GM12878 (cell line): ENCODE results near the gene POLR2I. TPM values are rescaled to one million over a fixed set of nuclear protein-coding genes. Genes with fewer than 3 reads are reported as not detected.

Source experiments
- ATAC-seq: fragments of 200-7000 bp; cut with Tn5 transposase; 3 replicates; pipeline ENCODE4 v1.9.1; 2020; ENCODE audit warnings: mild to moderate bottlenecking, moderate library complexity
- BruUV-seq: library from RNA; stranded (reverse); fragments of 400-500 nt; replicated peaks from 2 replicates; lab custom pipeline; 2021; lab: Mats Ljungman, UMichigan
- CTCF ChIA-PET: fragments of 300-600 bp; sonication (Branson Sonifier 250); formaldehyde crosslinking; extraction: SDS; loops from one replicate; lab custom pipeline; 2021; ENCODE audit warnings: inconsistent platforms; lab: Yijun Ruan, JAX
- POLR2A ChIA-PET: fragments of 350-600 bp; formaldehyde crosslinking; extraction: SDS; loops from one replicate; lab custom pipeline; 2021; ENCODE audit warnings: inconsistent platforms; lab: Charles Lee
- RAD21 ChIA-PET: fragments of 300-600 bp; sonication (Branson Sonifier 250); formaldehyde crosslinking; loops from one replicate; lab custom pipeline; 2023; ENCODE audit warnings: antibody characterized with exemption; ENCODE audit not compliant: unreplicated experiment; lab: Charles Lee
- SMC1A ChIA-PET: fragments of 300-600 bp; sonication (Branson Sonifier 250); formaldehyde crosslinking; loops from one replicate; lab custom pipeline; 2023; ENCODE audit not compliant: unreplicated experiment, uncharacterized antibody; lab: Charles Lee
- DNase-seq: peaks from one replicate; pipeline ENCODE4 v3.0.0-alpha.2; 2011; ENCODE audit warnings: low read depth, low spot score
- FAIRE-seq: peaks from 3 replicates; lab custom pipeline; 2011; peaks lifted over from hg19 to GRCh38; lab: Jason Lieb, UNC
- H2AFZ ChIP-seq: 2 replicates; pipeline ENCODE4 v1.6.0; 2011; ENCODE audit warnings: low read depth, low read length, control low read depth; ENCODE audit not compliant: control insufficient read depth
- H3K27ac ChIP-seq: 2 replicates; pipeline ENCODE4 v1.5.1; 2011; ENCODE audit warnings: control low read depth; ENCODE audit not compliant: control insufficient read depth, insufficient read depth
- H3K27me3 ChIP-seq, 2 experiments: replicated peaks in 1 of 2; 2 replicates each; pipeline versions ENCODE4 v1.6.0 to v1.6.1; 2011; ENCODE audit warnings: low read length in 1 of 2; ENCODE audit not compliant: control insufficient read depth in 2 of 2, insufficient read depth in 2 of 2
- H3K36me3 ChIP-seq, 2 experiments: 2 replicates each; pipeline ENCODE4 v1.5.1; 2011; ENCODE audit warnings: low read length in 1 of 2; ENCODE audit not compliant: control insufficient read depth in 2 of 2, insufficient read depth in 2 of 2
- H3K4me1 ChIP-seq: 2 replicates; pipeline ENCODE4 v1.6.1; 2011; ENCODE audit warnings: mild to moderate bottlenecking, low read length, moderate library complexity, mixed read lengths; ENCODE audit not compliant: control insufficient read depth, insufficient read depth
- H3K4me2 ChIP-seq: 2 replicates; pipeline ENCODE4 v1.6.0; 2011; ENCODE audit warnings: control low read depth; ENCODE audit not compliant: control insufficient read depth, insufficient read depth
- H3K4me3 ChIP-seq: fragments of 200-600 bp; sonication (generic); 2 replicates; pipeline ENCODE4 v1.5.1; 2016
- H3K79me2 ChIP-seq: 2 replicates; pipeline ENCODE4 v1.6.0; 2011; ENCODE audit warnings: low read length; ENCODE audit not compliant: control insufficient read depth, insufficient read depth
- H3K9ac ChIP-seq: 2 replicates; pipeline ENCODE4 v1.8.0; 2011; ENCODE audit warnings: low read length, control low read depth, mixed read lengths; ENCODE audit not compliant: control insufficient read depth, insufficient read depth
- H3K9me3 ChIP-seq: replicated peaks from 3 replicates; pipeline ENCODE4 v1.5.1; 2011; ENCODE audit warnings: mild to moderate bottlenecking, low read length; ENCODE audit not compliant: control insufficient read depth, insufficient read depth
- H4K20me1 ChIP-seq: 2 replicates; pipeline ENCODE4 v1.6.0; 2011; ENCODE audit not compliant: control insufficient read depth, insufficient read depth
- BCL3 ChIP-seq: IDR thresholded peaks from 2 replicates; pipeline ENCODE4 v1.6.1; 2011; ENCODE audit warnings: borderline replicate concordance, low read depth, mild to moderate bottlenecking, moderate library complexity, low read length; ENCODE audit not compliant: insufficient read depth, poor library complexity, severe bottlenecking
- BMI1 ChIP-seq: fragments of 450-650 bp; IDR thresholded peaks from 2 replicates; pipeline ENCODE4 v1.6.1; 2016; ENCODE audit warnings: mild to moderate bottlenecking, moderate library complexity, borderline replicate concordance
- CBFB ChIP-seq: IDR thresholded peaks from 2 replicates; pipeline ENCODE4 v1.6.1; 2016; ENCODE audit warnings: antibody characterized with exemption, low read depth
- CREM ChIP-seq: IDR thresholded peaks from 2 replicates; pipeline ENCODE4 v1.6.1; 2014; ENCODE audit warnings: antibody characterized with exemption, low read depth
- EGR1 ChIP-seq, 2 experiments: IDR thresholded peaks; 1 replicate in 1 of 2; 2 replicates in 1 of 2; pipeline ENCODE4 v1.6.1; 2011 to 2012; ENCODE audit warnings: low read depth in 2 of 2, low read length in 2 of 2, borderline replicate concordance in 1 of 2, mild to moderate bottlenecking in 1 of 2, moderate library complexity in 1 of 2
- JUNB ChIP-seq: IDR thresholded peaks from 2 replicates; pipeline ENCODE4 v1.6.1; 2016; ENCODE audit warnings: antibody characterized with exemption, mild to moderate bottlenecking
- MEF2A ChIP-seq: IDR thresholded peaks from 2 replicates; pipeline ENCODE4 v1.6.1; 2011; ENCODE audit warnings: low read depth, mild to moderate bottlenecking, low read length, moderate library complexity; ENCODE audit not compliant: insufficient read depth
- MEF2B ChIP-seq: fragments of 450-650 bp; IDR thresholded peaks from 2 replicates; pipeline ENCODE4 v1.6.1; 2018; ENCODE audit warnings: mild to moderate bottlenecking, moderate library complexity; ENCODE audit not compliant: partially characterized antibody, poor library complexity, severe bottlenecking
- NFIC ChIP-seq: IDR thresholded peaks from 2 replicates; pipeline ENCODE4 v1.6.1; 2012; ENCODE audit warnings: low read depth, mild to moderate bottlenecking, inconsistent platforms, low read length, moderate library complexity
- POLR2AphosphoS5 ChIP-seq: IDR thresholded peaks from 2 replicates; pipeline ENCODE4 v1.6.1; 2011; ENCODE audit warnings: mild to moderate bottlenecking, low read length, inconsistent platforms
- RAD51 ChIP-seq: fragments of 450-650 bp; IDR thresholded peaks from 2 replicates; pipeline ENCODE4 v1.6.1; 2016; ENCODE audit warnings: moderate library complexity, mild to moderate bottlenecking, inconsistent platforms
- RUNX3 ChIP-seq: IDR thresholded peaks from 2 replicates; pipeline ENCODE4 v1.6.1; 2012; ENCODE audit warnings: low read length, inconsistent platforms
- USF2 ChIP-seq: IDR thresholded peaks from 2 replicates; pipeline ENCODE4 v1.6.1; 2011; ENCODE audit warnings: low read depth, low read length, improper control_type of control experiment, borderline replicate concordance
- ZNF687 ChIP-seq: fragments of 450-650 bp; IDR thresholded peaks from 2 replicates; pipeline ENCODE4 v1.6.1; 2017; ENCODE audit warnings: mild to moderate bottlenecking, moderate library complexity
- WGBS: methylation state at CpG from one replicate; pipeline ENCODE4 v1.1.6; 2016; ENCODE audit warnings: low lambda C conversion rate; ENCODE audit not compliant: insufficient replicate concordance, insufficient coverage; ENCODE audit errors: missing lambda C conversion rate; 5-methylcytosine and 5-hydroxymethylcytosine counted together
- in situ Hi-C: fragments of 300-500 bp; cut with MboI; formaldehyde crosslinking; loops from 9 replicates; pipeline ENCODE4 v1.14.3; 2018; ENCODE audit warnings: mixed read lengths
- intact Hi-C: fragments of 100-400 bp; cut with micrococcal nuclease; formaldehyde crosslinking; loops from one replicate; pipeline ENCODE4 v1.14.2; 2022; ENCODE audit not compliant: unreplicated experiment
- polyA plus RNA-seq, 11 experiments: library from polyadenylated mRNA; depleted of rRNA in 4 of 11; unstranded in 6 of 11; stranded (reverse) in 5 of 11; fragments of >200 nt; fragmentation: Nextera tagmentation in 4 of 11; fragmentation: Illumina TruSeq in 1 of 11; extraction: Ambion mirVana in 4 of 11; extraction: Trizol in 1 of 11; gene quantifications; 1 replicate in 1 of 11; 2 replicates in 10 of 11; pipeline versions ENCODE4 v1.2.1 to v1.2.3, GENCODE V29; 2011 to 2016; ENCODE audit warnings: inconsistent platforms in 2 of 11, missing spikeins in 2 of 11, low read depth in 1 of 11
- total RNA-seq, 4 experiments: library from RNA; depleted of rRNA in 3 of 4; stranded (reverse); fragments of >200 nt in 3 of 4; fragmentation: Illumina TruSeq in 1 of 4; extraction: Trizol in 1 of 4; gene quantifications; 2 replicates each; pipeline versions ENCODE4 v1.2.1 to v1.2.3, GENCODE V29; 2013 to 2021

The POLR2I gene
- total and polyA plus RNA-seq, 10 of the 15 experiments (the other 5 are each of a cell fraction or from before 2014, with no cell fraction given) = 30.9 to 272 (median 202) TPM

GRCh38 chr19:36093146-36093662 lies 21.5 kb downstream of the POLR2I start:
- RAD21 ChIA-PET = no interaction called here
- H3K36me3 ChIP-seq = peaks cover 0 to 32% of the 10 kb centered on the region in 2 experiments
- ATAC-seq = peak; percentile 77
- no TSS peak for BruUV-seq
- peak overlapping the region; percentile 38; the same call in 1 of the 2 replicates for H3K4me2 ChIP-seq
- no peak overlapping the region for H3K4me3 ChIP-seq
- no peak overlapping the region; the same call in 1 of the 2 replicates for H2AFZ ChIP-seq
- peak; percentile 19 for DNase-seq
- H3K79me2 ChIP-seq = no peaks in the 10 kb centered on the region
- WGBS = 0% methylated on average over 5 of the region's 5 CpGs
- SMC1A ChIA-PET = no interaction called here
- no peak overlapping the region for H3K9ac ChIP-seq
- intact Hi-C loops = no loop called here
- H3K4me1 ChIP-seq = peaks cover 13% of the 10 kb centered on the region
- H3K9me3 ChIP-seq = no peaks in the 10 kb centered on the region
- H3K27me3 ChIP-seq = no peaks in the 10 kb centered on the region
- FAIRE-seq = no peak
- H4K20me1 ChIP-seq = no peaks in the 10 kb centered on the region
- no peak overlapping the region for H3K27ac ChIP-seq
- POLR2A ChIA-PET = no interaction called here
- CTCF ChIA-PET = no interaction called here
- no peak for TF ChIP-seq POLR2AphosphoS5
- TF ChIP-seq EGR1 (IDR thresholded peaks at IDR 0.05; ENCODE audit: borderline replicate concordance in 1 of 2, low read depth in 2 of 2, low read length in 2 of 2) = peak in 1 of 2 experiments; percentile 8; a peak in 1 of 3 replicates
- TF ChIP-seq RAD51 = peak; percentile 79
- peak; percentile 90 for TF ChIP-seq RUNX3
- TF ChIP-seq BCL3 = peak; percentile 11
- peak; percentile 13; the same call in 1 of the 2 replicates for TF ChIP-seq CREM
- no peak for TF ChIP-seq BMI1
- 0 out of 2 replicates have a peak, but pooled peaks have one; percentile 15 for TF ChIP-seq MEF2A
- TF ChIP-seq USF2 = no peak; the same call in 1 of the 2 replicates
- 0 out of 2 replicates have a peak, but pooled peaks have one; percentile 51 for TF ChIP-seq CBFB
- peak; percentile 42; the same call in 1 of the 2 replicates for TF ChIP-seq NFIC
- TF ChIP-seq ZNF687 = no peak
- TF ChIP-seq JUNB = peak; percentile 59; the same call in 1 of the 2 replicates
- TF ChIP-seq MEF2B = peak; percentile 45
- in situ Hi-C loops = no loop called here
